Mesendoderm (in vitro differentiated cells): Measurements from ENCODE around the gene IGSF10.

Experiments
- DNase-seq: peaks from one replicate; pipeline ENCODE4 v3.0.0; 2013
- H2AK5ac ChIP-seq: 2 replicates; pipeline ENCODE4 v1.6.1; 2013; ENCODE audit warnings: low read length, inconsistent platforms
- H2BK120ac ChIP-seq: 2 replicates; pipeline ENCODE4 v1.6.1; 2013; ENCODE audit warnings: low read depth, mild to moderate bottlenecking, low read length, moderate library complexity, mixed read lengths
- H2BK15ac ChIP-seq: replicated peaks from 2 replicates; pipeline ENCODE4 v1.6.1; 2013; ENCODE audit warnings: low read depth, mild to moderate bottlenecking, moderate library complexity
- H2BK5ac ChIP-seq: 2 replicates; pipeline ENCODE4 v1.6.1; 2013; ENCODE audit warnings: low read length, inconsistent platforms
- H3K18ac ChIP-seq: 2 replicates; pipeline ENCODE4 v1.6.1; 2013; ENCODE audit warnings: mild to moderate bottlenecking, low read length, mixed read lengths
- H3K23ac ChIP-seq: one replicate; pipeline ENCODE4 v1.6.1; 2013; ENCODE audit warnings: low read length
- H3K27ac ChIP-seq: 2 replicates; pipeline ENCODE4 v1.5.1; 2013; ENCODE audit warnings: low read depth, mild to moderate bottlenecking, inconsistent platforms, low read length, moderate library complexity
- H3K27me3 ChIP-seq: 2 replicates; pipeline ENCODE4 v1.6.1; 2013; ENCODE audit warnings: low read length, control low read depth, mild to moderate bottlenecking, inconsistent platforms; ENCODE audit not compliant: insufficient read depth, poor library complexity
- H3K36me3 ChIP-seq: 2 replicates; pipeline ENCODE4 v1.6.1; 2013; ENCODE audit warnings: low read length, inconsistent platforms; ENCODE audit not compliant: control insufficient read depth, insufficient read depth
- H3K4ac ChIP-seq: one replicate; pipeline ENCODE4 v1.6.1; 2013; ENCODE audit warnings: low read depth, mild to moderate bottlenecking, low read length, moderate library complexity
- H3K4me1 ChIP-seq: 2 replicates; pipeline ENCODE4 v1.6.1; 2013; ENCODE audit warnings: low read depth, low read length, inconsistent platforms; ENCODE audit not compliant: control insufficient read depth
- H3K4me2 ChIP-seq: 2 replicates; pipeline ENCODE4 v1.6.1; 2013; ENCODE audit warnings: low read length
- H3K4me3 ChIP-seq: 2 replicates; pipeline ENCODE4 v1.5.1; 2013; ENCODE audit warnings: mild to moderate bottlenecking, low read length
- H3K56ac ChIP-seq: one replicate; pipeline ENCODE4 v1.6.1; 2013; ENCODE audit warnings: low read length
- H3K79me1 ChIP-seq: 2 replicates; pipeline ENCODE4 v1.6.1; 2013; ENCODE audit warnings: low read length, inconsistent platforms
- H3K79me2 ChIP-seq: 2 replicates; pipeline ENCODE4 v1.6.1; 2013; ENCODE audit warnings: mild to moderate bottlenecking, low read length; ENCODE audit not compliant: control insufficient read depth, insufficient read depth
- H3K9ac ChIP-seq: 2 replicates; pipeline ENCODE4 v1.6.1; 2013; ENCODE audit warnings: low read length, inconsistent platforms
- H4K5ac ChIP-seq: one replicate; pipeline ENCODE4 v1.6.1; 2013; ENCODE audit warnings: low read length
- H4K8ac ChIP-seq: one replicate; pipeline ENCODE4 v1.6.1; 2013; ENCODE audit warnings: low read depth, mild to moderate bottlenecking, control low read depth, low read length, moderate library complexity
- WGBS: extraction: QIAGEN DNeasy Blood & Tissue Kit; methylation state at CpG from one replicate; pipeline ENCODE4 v1.1.7; 2013; ENCODE audit warnings: low lambda C conversion rate, missing lambda C conversion rate; ENCODE audit not compliant: insufficient coverage; ENCODE audit errors: extremely low coverage; 5-methylcytosine and 5-hydroxymethylcytosine counted together

The IGSF10 gene

GRCh38 chr3:151428386-151428785 lies 32.5 kb downstream of the IGSF10 start:
- Histone ChIP-seq H3K36me3 (no peaks in the 10 kb centered on the region), H3K56ac (no peak overlapping the region), H2AK5ac (no peak overlapping the region), H3K4me2 (no peak overlapping the region), H3K27me3 (no peaks in the 10 kb centered on the region), H3K23ac (no peak overlapping the region), H3K4me1 (no peaks in the 10 kb centered on the region), H4K5ac (no peak overlapping the region), H2BK5ac (no peak overlapping the region), H3K4me3 (no peak overlapping the region), H3K27ac (no peak overlapping the region), H2BK120ac (no peak overlapping the region), H3K9ac (no peak overlapping the region), H3K79me1 (no peaks in the 10 kb centered on the region), H4K8ac (no peak overlapping the region), H3K4ac (no peak overlapping the region), H3K18ac (no peak overlapping the region), H3K79me2 (no peaks in the 10 kb centered on the region), H2BK15ac (no peak overlapping the region)
- DNase-seq: no peak
- WGBS: no CpG with 5 or more reads among the region's 2 CpGs

- Histone ChIP-seq H4K5ac (no peak overlapping the region), H2BK5ac (no peak overlapping the region), H3K27ac (no peak overlapping the region), H3K4me3 (no peak overlapping the region), H3K79me1 (no peaks in the 10 kb centered on the region), H3K79me2 (no peaks in the 10 kb centered on the region), H2BK15ac (no peak overlapping the region), H2BK120ac (no peak overlapping the region), H3K56ac (no peak overlapping the region), H4K8ac (peak overlapping the region; percentile 31), H2AK5ac (no peak overlapping the region), H3K23ac (no peak overlapping the region), H3K27me3 (no peaks in the 10 kb centered on the region), H3K4me1 (no peaks in the 10 kb centered on the region), H3K9ac (no peak overlapping the region), H3K4ac (no peak overlapping the region), H3K4me2 (no peak overlapping the region), H3K36me3 (no peaks in the 10 kb centered on the region), H3K18ac (peak overlapping the region; percentile 77)
- peak; percentile 21 for DNase-seq
Measured at GRCh38 chr3:151426341-151426657, 34.6 kb downstream of the IGSF10 start.

GRCh38 chr3:151425627-151426340 lies 35.1 kb downstream of the IGSF10 start:
- DNase-seq: peak; percentile 13
- 100% methylated on average over 1 of the region's 4 CpGs for WGBS
- no peak overlapping the region for H3K9ac ChIP-seq
- H3K4me1 ChIP-seq: no peaks in the 10 kb centered on the region
- no peak overlapping the region for H2BK15ac ChIP-seq
- no peak overlapping the region for H3K23ac ChIP-seq
- peak overlapping the region; percentile 77 for H3K18ac ChIP-seq
- H3K4ac ChIP-seq: no peak overlapping the region
- no peak overlapping the region for H2AK5ac ChIP-seq
- H3K79me2 ChIP-seq: no peaks in the 10 kb centered on the region
- no peak overlapping the region for H3K4me2 ChIP-seq
- no peak overlapping the region for H3K27ac ChIP-seq
- H3K4me3 ChIP-seq: no peak overlapping the region
- H2BK5ac ChIP-seq: no peak overlapping the region
- peak overlapping the region; percentile 31 for H4K8ac ChIP-seq
- H3K27me3 ChIP-seq: no peaks in the 10 kb centered on the region
- no peaks in the 10 kb centered on the region for H3K36me3 ChIP-seq
- no peak overlapping the region for H3K56ac ChIP-seq
- H4K5ac ChIP-seq: no peak overlapping the region
- H2BK120ac ChIP-seq: no peak overlapping the region
- H3K79me1 ChIP-seq: no peaks in the 10 kb centered on the region

GRCh38 chr3:151423091-151423490 lies 37.8 kb downstream of the IGSF10 start:
- H3K79me2 ChIP-seq: no peaks in the 10 kb centered on the region
- no peak overlapping the region for H3K4ac ChIP-seq
- no peaks in the 10 kb centered on the region for H3K36me3 ChIP-seq
- H3K56ac ChIP-seq: no peak overlapping the region
- no peaks in the 10 kb centered on the region for H3K27me3 ChIP-seq
- H2BK120ac ChIP-seq: no peak overlapping the region
- H3K79me1 ChIP-seq: no peaks in the 10 kb centered on the region
- no CpG with 5 or more reads among the region's 5 CpGs for WGBS
- no peak overlapping the region for H3K4me3 ChIP-seq
- H3K9ac ChIP-seq: no peak overlapping the region
- no peak overlapping the region for H4K5ac ChIP-seq
- H3K23ac ChIP-seq: no peak overlapping the region
- no peak overlapping the region for H3K18ac ChIP-seq
- no peaks in the 10 kb centered on the region for H3K4me1 ChIP-seq
- no peak overlapping the region for H2AK5ac ChIP-seq
- no peak overlapping the region for H3K4me2 ChIP-seq
- no peak overlapping the region for H4K8ac ChIP-seq
- no peak overlapping the region for H3K27ac ChIP-seq
- no peak overlapping the region for H2BK15ac ChIP-seq
- DNase-seq: no peak
- no peak overlapping the region for H2BK5ac ChIP-seq

GRCh38 chr3:151421938-151422337 lies 38.9 kb downstream of the IGSF10 start:
- Histone ChIP-seq H3K27me3 (no peaks in the 10 kb centered on the region), H2BK15ac (no peak overlapping the region), H3K4me2 (no peak overlapping the region), H4K8ac (no peak overlapping the region), H3K23ac (no peak overlapping the region), H4K5ac (no peak overlapping the region), H2BK120ac (no peak overlapping the region), H3K79me2 (no peaks in the 10 kb centered on the region), H3K27ac (no peak overlapping the region), H2BK5ac (no peak overlapping the region), H3K36me3 (no peaks in the 10 kb centered on the region), H3K79me1 (no peaks in the 10 kb centered on the region), H3K56ac (no peak overlapping the region), H3K9ac (no peak overlapping the region), H3K4me1 (no peaks in the 10 kb centered on the region), H2AK5ac (no peak overlapping the region), H3K18ac (no peak overlapping the region), H3K4me3 (no peak overlapping the region), H3K4ac (no peak overlapping the region)
- peak; percentile 22 for DNase-seq
- no CpG with 5 or more reads among the region's 4 CpGs for WGBS

- no peak overlapping the region for H3K9ac ChIP-seq
- H4K8ac ChIP-seq: no peak overlapping the region
- no peaks in the 10 kb centered on the region for H3K79me2 ChIP-seq
- H3K4me2 ChIP-seq: no peak overlapping the region
- no peak for DNase-seq
- H3K36me3 ChIP-seq: no peaks in the 10 kb centered on the region
- WGBS: no CpG with 5 or more reads among the region's 6 CpGs
- no peak overlapping the region for H3K23ac ChIP-seq
- H3K4me3 ChIP-seq: no peak overlapping the region
- no peak overlapping the region for H2AK5ac ChIP-seq
- H2BK120ac ChIP-seq: no peak overlapping the region
- no peaks in the 10 kb centered on the region for H3K27me3 ChIP-seq
- H3K27ac ChIP-seq: no peak overlapping the region
- no peak overlapping the region for H2BK15ac ChIP-seq
- H3K56ac ChIP-seq: no peak overlapping the region
- no peak overlapping the region for H2BK5ac ChIP-seq
- H3K4me1 ChIP-seq: no peaks in the 10 kb centered on the region
- no peak overlapping the region for H3K4ac ChIP-seq
- H4K5ac ChIP-seq: no peak overlapping the region
- no peaks in the 10 kb centered on the region for H3K79me1 ChIP-seq
- no peak overlapping the region for H3K18ac ChIP-seq
Measured at GRCh38 chr3:151419806-151420205, 41.1 kb downstream of the IGSF10 start.
